ENCODE results near the gene PLD6. TPM values are rescaled to one million over a fixed set of nuclear protein-coding genes. Genes with fewer than 3 reads are reported as not detected.

Gene PLD6
- total and polyA plus RNA-seq, 8 donors, result 1.1 to 3.0 (median 1.4) TPM; not detected in 2

DNA sequence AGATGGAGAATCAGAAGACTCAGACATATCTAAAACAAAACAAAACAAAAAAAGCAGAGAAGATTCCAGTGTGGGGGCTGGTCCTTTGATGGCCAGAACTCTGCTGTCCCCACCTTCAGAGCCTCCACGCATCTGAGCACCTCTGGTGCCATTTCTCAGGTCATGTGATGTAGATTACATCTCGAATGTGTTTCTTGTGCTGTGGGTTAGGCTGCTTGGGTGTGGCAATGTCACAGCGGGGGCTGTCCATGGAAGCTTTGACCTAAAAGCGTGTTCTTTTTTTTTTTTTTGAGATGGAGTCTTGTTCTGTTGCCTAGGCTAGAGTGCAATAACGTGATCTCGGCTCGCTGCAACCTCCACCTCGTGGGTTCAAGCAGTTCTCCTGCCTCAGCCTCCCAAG, 51.2 kb downstream of the PLD6 start:
- no peak for DNase-seq
- H3K4me1 ChIP-seq, result peaks cover 7 to 28% (median 17%) of the 10 kb centered on the region in 4 donors
- H3K4me3 ChIP-seq, result no peak overlapping the region
- no peaks in the 10 kb centered on the region for H3K9me3 ChIP-seq
- intact Hi-C loops (cut with DNase I; ENCODE audit: low total_unique reads), result no loop called here
- H3K27ac ChIP-seq, result no peak overlapping the region
- peaks cover 88 to 100% (median 100%) of the 10 kb centered on the region in 4 donors for H3K36me3 ChIP-seq
- H3K27me3 ChIP-seq, result no peaks in the 10 kb centered on the region
- WGBS, 5 donors, result 81 to 89% (median 85%) methylated on average over 8 of the region's 8 CpGs
- TF ChIP-seq, protein P1, sequence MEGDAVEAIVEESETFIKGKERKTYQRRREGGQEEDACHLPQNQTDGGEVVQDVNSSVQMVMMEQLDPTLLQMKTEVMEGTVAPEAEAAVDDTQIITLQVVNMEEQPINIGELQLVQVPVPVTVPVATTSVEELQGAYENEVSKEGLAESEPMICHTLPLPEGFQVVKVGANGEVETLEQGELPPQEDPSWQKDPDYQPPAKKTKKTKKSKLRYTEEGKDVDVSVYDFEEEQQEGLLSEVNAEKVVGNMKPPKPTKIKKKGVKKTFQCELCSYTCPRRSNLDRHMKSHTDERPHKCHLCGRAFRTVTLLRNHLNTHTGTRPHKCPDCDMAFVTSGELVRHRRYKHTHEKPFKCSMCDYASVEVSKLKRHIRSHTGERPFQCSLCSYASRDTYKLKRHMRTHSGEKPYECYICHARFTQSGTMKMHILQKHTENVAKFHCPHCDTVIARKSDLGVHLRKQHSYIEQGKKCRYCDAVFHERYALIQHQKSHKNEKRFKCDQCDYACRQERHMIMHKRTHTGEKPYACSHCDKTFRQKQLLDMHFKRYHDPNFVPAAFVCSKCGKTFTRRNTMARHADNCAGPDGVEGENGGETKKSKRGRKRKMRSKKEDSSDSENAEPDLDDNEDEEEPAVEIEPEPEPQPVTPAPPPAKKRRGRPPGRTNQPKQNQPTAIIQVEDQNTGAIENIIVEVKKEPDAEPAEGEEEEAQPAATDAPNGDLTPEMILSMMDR (IDR thresholded peaks at IDR 0.05), result no peak
- TF ChIP-seq EP300 (IDR thresholded peaks at IDR 0.05) (no peak), POLR2A (IDR thresholded peaks at IDR 0.05) (no peak), POLR2AphosphoS5 (IDR thresholded peaks at IDR 0.05) (no peak)

DNA sequence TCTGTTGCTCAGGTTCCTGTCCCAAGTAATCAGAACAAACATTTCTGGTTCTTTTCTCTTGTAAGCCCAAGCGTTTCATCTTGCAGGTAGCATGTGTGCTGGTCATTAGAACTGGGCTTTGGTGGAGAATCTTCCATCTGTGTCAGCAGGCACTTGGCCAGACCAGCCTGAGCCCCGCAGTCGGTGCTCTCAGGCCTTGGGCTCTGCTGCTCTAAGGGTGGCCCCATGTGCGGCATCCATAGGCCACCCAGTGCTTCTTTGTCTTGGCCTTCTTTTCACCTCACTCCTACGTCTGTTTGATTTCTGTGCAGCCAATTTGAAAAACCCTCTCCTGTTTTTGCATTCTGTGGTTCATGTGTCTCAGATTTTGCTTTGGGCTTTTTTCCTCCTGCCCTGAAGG, 51.6 kb downstream of the PLD6 start:
- H3K36me3 ChIP-seq, result peaks cover 87 to 99% (median 99%) of the 10 kb centered on the region in 4 donors
- intact Hi-C loops (cut with DNase I; ENCODE audit: low total_unique reads), result no loop called here

DNA sequence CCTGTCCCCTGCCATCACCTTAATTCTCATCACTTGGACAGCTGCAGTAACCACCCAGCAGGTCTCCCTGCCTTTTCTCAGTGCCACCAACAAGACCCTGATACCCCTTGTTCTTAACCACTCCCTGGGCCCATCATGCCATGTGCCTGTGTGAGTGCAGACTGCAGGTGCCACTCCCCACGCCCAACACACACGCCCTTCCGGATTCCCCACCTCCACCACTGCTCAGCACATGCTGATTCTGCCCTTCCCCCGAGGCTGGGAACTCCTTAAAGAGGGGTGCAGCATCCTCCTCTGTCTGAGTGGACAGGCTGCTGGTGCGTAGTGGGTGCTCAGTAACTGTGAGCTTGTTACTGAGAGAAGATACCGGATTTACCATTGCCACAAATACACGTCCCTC, 52.4 kb downstream of the PLD6 start:
- intact Hi-C loops (cut with DNase I; ENCODE audit: low total_unique reads), result no loop called here
- Histone ChIP-seq H3K4me3 (no peak overlapping the region), H3K4me1 (peaks cover 7 to 28% (median 17%) of the 10 kb centered on the region in 4 donors), H3K27ac (no peak overlapping the region), H3K27me3 (no peaks in the 10 kb centered on the region), H3K36me3 (peaks cover 78 to 98% (median 97%) of the 10 kb centered on the region in 4 donors), H3K9me3 (no peaks in the 10 kb centered on the region)
- TF ChIP-seq POLR2AphosphoS5 (IDR thresholded peaks at IDR 0.05), result no peak
- no peak for TF ChIP-seq EP300 (IDR thresholded peaks at IDR 0.05)
- no peak for TF ChIP-seq POLR2A (IDR thresholded peaks at IDR 0.05)
- WGBS, 5 donors, result 61 to 72% (median 70%) methylated on average over 7 of the region's 7 CpGs
- DNase-seq, result no peak

More for the DNA sequence above, 51.6 kb downstream of the PLD6 start:
- DNase-seq, result no peak
- Histone ChIP-seq H3K9me3 (no peaks in the 10 kb centered on the region), H3K4me3 (no peak overlapping the region), H3K27ac (no peak overlapping the region), H3K27me3 (no peaks in the 10 kb centered on the region), H3K4me1 (peaks cover 7 to 28% (median 17%) of the 10 kb centered on the region in 4 donors)
- no peak for TF ChIP-seq POLR2AphosphoS5 (IDR thresholded peaks at IDR 0.05)
- TF ChIP-seq POLR2A (IDR thresholded peaks at IDR 0.05), result no peak
- TF ChIP-seq, protein P1 (IDR thresholded peaks at IDR 0.05), result no peak
- TF ChIP-seq EP300 (IDR thresholded peaks at IDR 0.05), result no peak
- 82 to 94% (median 88%) methylated on average over 5 of the region's 5 CpGs for WGBS, 5 donors

DNA sequence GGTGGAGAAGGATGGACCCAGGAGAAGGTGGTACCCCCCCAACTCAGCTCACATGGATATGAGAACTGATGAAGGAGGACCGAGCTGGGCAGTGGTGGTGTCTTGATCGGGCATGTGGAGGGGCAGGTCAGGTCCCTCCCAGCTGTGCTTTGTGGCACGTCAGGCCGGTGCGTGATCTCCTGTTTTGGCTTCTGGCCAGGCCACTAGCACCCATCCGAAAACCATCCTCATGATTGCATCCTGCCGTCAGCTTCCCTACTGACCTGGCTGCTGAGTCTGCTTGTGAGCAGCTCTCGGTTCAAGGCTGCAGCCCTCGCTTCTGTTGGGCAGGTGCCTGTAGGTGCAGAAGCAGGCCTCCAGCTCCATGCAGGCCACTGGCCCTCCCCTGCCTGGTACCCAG, 53.1 kb downstream of the PLD6 start:
- Histone ChIP-seq H3K4me3 (no peak overlapping the region), H3K36me3 (peaks cover 75 to 98% (median 97%) of the 10 kb centered on the region in 4 donors), H3K27ac (peak overlapping the region in 2 of 5 donors; percentile 61 to 72), H3K27me3 (no peaks in the 10 kb centered on the region), H3K4me1 (peaks cover 7 to 28% (median 17%) of the 10 kb centered on the region in 4 donors), H3K9me3 (no peaks in the 10 kb centered on the region)
- TF ChIP-seq POLR2A (IDR thresholded peaks at IDR 0.05) (no peak), EP300 (IDR thresholded peaks at IDR 0.05) (no peak), POLR2AphosphoS5 (IDR thresholded peaks at IDR 0.05) (no peak)
- TF ChIP-seq, protein P1 (IDR thresholded peaks at IDR 0.05), result no peak
- intact Hi-C loops (cut with DNase I; ENCODE audit: low total_unique reads), result no loop called here
- WGBS, 5 donors, result 74 to 93% (median 83%) methylated on average over 9 of the region's 9 CpGs
- no peak for DNase-seq

DNA sequence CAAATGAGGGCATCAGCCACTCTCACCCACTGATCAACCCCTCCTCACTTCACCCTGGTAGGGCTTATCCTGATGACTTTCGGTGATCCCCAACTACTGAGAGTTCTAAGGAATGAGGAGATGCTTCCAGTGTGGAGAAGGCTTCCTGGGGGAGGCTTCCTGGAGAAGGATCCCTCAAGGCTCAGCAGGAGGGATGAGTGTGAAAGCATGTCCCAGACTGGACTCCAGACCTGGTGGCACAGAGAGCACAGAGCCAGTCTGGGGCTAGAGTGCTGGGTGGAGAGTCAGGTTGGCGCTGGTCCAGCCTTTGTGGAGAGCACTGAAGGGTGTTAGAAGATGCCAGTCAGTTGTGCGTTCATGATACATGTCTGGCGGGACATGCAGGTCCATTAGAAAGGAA, 53.7 kb downstream of the PLD6 start:
- DNase-seq, result peak in 1 of 2 donors; percentile 36
- Histone ChIP-seq H3K9me3 (no peaks in the 10 kb centered on the region), H3K27ac (peak overlapping the region in 3 of 5 donors; percentile 30 to 72 (median 61)), H3K36me3 (peaks cover 75 to 98% (median 97%) of the 10 kb centered on the region in 4 donors), H3K4me1 (peaks cover 7 to 28% (median 17%) of the 10 kb centered on the region in 4 donors), H3K27me3 (no peaks in the 10 kb centered on the region), H3K4me3 (no peak overlapping the region)
- 72 to 86% (median 79%) methylated on average over 4 of the region's 4 CpGs for WGBS, 5 donors
- intact Hi-C loops (cut with DNase I; ENCODE audit: low total_unique reads), result no loop called here
- no peak for TF ChIP-seq EP300 (IDR thresholded peaks at IDR 0.05)
- TF ChIP-seq POLR2A (IDR thresholded peaks at IDR 0.05), result no peak
- TF ChIP-seq, protein P1 (IDR thresholded peaks at IDR 0.05), result no peak
- no peak for TF ChIP-seq POLR2AphosphoS5 (IDR thresholded peaks at IDR 0.05)
